Measurements from ENCODE around the gene TTC39B. TPM values are rescaled to one million over a fixed set of nuclear protein-coding genes. Genes with fewer than 3 reads are reported as not detected.

The TTC39B gene
- total and polyA plus RNA-seq, 2 donors (not counting 3 experiments of a cell fraction or from before 2014, with no cell fraction given): 1.0 to 5.4 TPM

GRCh38 chr9:15268782-15269181, 38.2 kb downstream of the TTC39B start:
- H3K4me3 ChIP-seq (replicated peaks in 1 of 3; ENCODE audit: insufficient read depth in 1 of 3, low read depth in 1 of 3, low read length in 3 of 3): no peak overlapping the region
- intact Hi-C loops (cut with micrococcal nuclease) (no loop called here), dilution Hi-C loops (cut with MboI; ENCODE audit: extremely low pct_ligation_motif_present, low sequenced_read_pairs) (no loop called here)
- no peaks in the 10 kb centered on the region for H4K20me1 ChIP-seq (replicated peaks; ENCODE audit: control insufficient read depth, extremely low read depth, insufficient read depth, low read length)
- H3K27me3 ChIP-seq (ENCODE audit: control insufficient read depth in 2 of 2, insufficient read depth in 2 of 2, low read length in 2 of 2): no peaks in the 10 kb centered on the region
- DNase-seq (ENCODE audit: low read depth, low spot score) (no peak), FAIRE-seq (no peak)
- BruUV-seq (replicated peaks): no TSS peak
- H3K4me1 ChIP-seq (ENCODE audit: control insufficient read depth, extremely low read depth, insufficient read depth, low read length): no peaks in the 10 kb centered on the region
- no peaks in the 10 kb centered on the region for H3K36me3 ChIP-seq (ENCODE audit: control insufficient read depth in 2 of 2, extremely low read depth in 1 of 2, insufficient read depth in 2 of 2, low read length in 2 of 2)
- H3K9ac ChIP-seq (replicated peaks; ENCODE audit: extremely low read depth, insufficient read depth, low read length): no peak overlapping the region
- no peak for TF ChIP-seq POLR2AphosphoS5 (IDR thresholded peaks at IDR 0.05; ENCODE audit: insufficient read depth, low read depth, low read length)
- peaks cover 1% of the 10 kb centered on the region for H3K9me1 ChIP-seq (replicated peaks; ENCODE audit: control insufficient read depth, extremely low read depth, insufficient read depth, low read length)
- ChIA-PET CTCF (interaction anchor here (1.2 to 2.7 kb wide), 4 partner anchors 9 to 18 kb away, joined by 3 to 7 read pairs (median 5); no protein-coding TSS in a partner anchor), POLR2A (no interaction called here)
- no peak overlapping the region for H3K4me2 ChIP-seq (ENCODE audit: insufficient read depth, low read length)
- H3K9me3 ChIP-seq (replicated peaks; ENCODE audit: control insufficient read depth, insufficient read depth, low read length): no peaks in the 10 kb centered on the region
- H3K79me2 ChIP-seq (ENCODE audit: control insufficient read depth, insufficient read depth, low read length): no peaks in the 10 kb centered on the region
- H3K27ac ChIP-seq (ENCODE audit: insufficient read depth, low read depth, low read length): no peak overlapping the region
- no peak overlapping the region for H2AFZ ChIP-seq (ENCODE audit: low read depth, low read length)

- intact Hi-C loops (cut with micrococcal nuclease): no loop called here
- Histone ChIP-seq H3K4me3 (replicated peaks in 1 of 3; ENCODE audit: insufficient read depth in 1 of 3, low read depth in 1 of 3, low read length in 3 of 3) (no peak overlapping the region), H4K20me1 (replicated peaks; ENCODE audit: control insufficient read depth, extremely low read depth, insufficient read depth, low read length) (no peaks in the 10 kb centered on the region), H2AFZ (ENCODE audit: low read depth, low read length) (no peak overlapping the region), H3K79me2 (ENCODE audit: control insufficient read depth, insufficient read depth, low read length) (no peaks in the 10 kb centered on the region), H3K4me1 (ENCODE audit: control insufficient read depth, extremely low read depth, insufficient read depth, low read length) (no peaks in the 10 kb centered on the region), H3K36me3 (ENCODE audit: control insufficient read depth in 2 of 2, extremely low read depth in 1 of 2, insufficient read depth in 2 of 2, low read length in 2 of 2) (no peaks in the 10 kb centered on the region), H3K9me3 (replicated peaks; ENCODE audit: control insufficient read depth, insufficient read depth, low read length) (no peaks in the 10 kb centered on the region), H3K27ac (ENCODE audit: insufficient read depth, low read depth, low read length) (no peak overlapping the region), H3K9me1 (replicated peaks; ENCODE audit: control insufficient read depth, extremely low read depth, insufficient read depth, low read length) (no peaks in the 10 kb centered on the region), H3K9ac (replicated peaks; ENCODE audit: extremely low read depth, insufficient read depth, low read length) (no peak overlapping the region), H3K27me3 (ENCODE audit: control insufficient read depth in 2 of 2, insufficient read depth in 2 of 2, low read length in 2 of 2) (no peaks in the 10 kb centered on the region), H3K4me2 (ENCODE audit: insufficient read depth, low read length) (no peak overlapping the region)
- FAIRE-seq (no peak), DNase-seq (ENCODE audit: low read depth, low spot score) (no peak)
- no TSS peak for BruUV-seq (replicated peaks)
- CTCF ChIA-PET: interaction anchor here (1.2 to 2.7 kb wide), 4 partner anchors 9 to 19 kb away, joined by 3 to 7 read pairs (median 5); no protein-coding TSS in a partner anchor
- dilution Hi-C loops (cut with MboI; ENCODE audit: extremely low pct_ligation_motif_present, low sequenced_read_pairs): no loop called here
- no peak for TF ChIP-seq JUN (IDR thresholded peaks at IDR 0.05; ENCODE audit: borderline replicate concordance, insufficient read depth, insufficient read length, low read depth)
- no peak for TF ChIP-seq EZH2 (IDR thresholded peaks at IDR 0.05; ENCODE audit: borderline replicate concordance, low read depth, low read length, severe bottlenecking)
- no peak for TF ChIP-seq POLR2A (IDR thresholded peaks at IDR 0.05; ENCODE audit: low read depth, low read length)
- no peak for TF ChIP-seq FOS (IDR thresholded peaks at IDR 0.05; ENCODE audit: borderline replicate concordance, insufficient read depth, low read length)
- TF ChIP-seq GATA2 (IDR thresholded peaks at IDR 0.05; ENCODE audit: insufficient read depth, insufficient read length, low read depth, low read length): no peak
- TF ChIP-seq CTCF (IDR thresholded peaks at IDR 0.05; ENCODE audit: extremely low read depth in 1 of 2, insufficient read depth in 1 of 2, low read depth in 1 of 2, low read length in 2 of 2): no peak
- TF ChIP-seq MYC (IDR thresholded peaks at IDR 0.05; ENCODE audit: low read depth, low read length): no peak
- no peak for TF ChIP-seq MAX (IDR thresholded peaks at IDR 0.05; ENCODE audit: insufficient read depth, insufficient read length)
- TF ChIP-seq POLR2AphosphoS5 (IDR thresholded peaks at IDR 0.05; ENCODE audit: insufficient read depth, low read depth, low read length): no peak
- POLR2A ChIA-PET: no interaction called here
Observed at GRCh38 chr9:15268317-15268716, 38.7 kb downstream of the TTC39B start.

Measured in endothelial cell of umbilical vein (primary cell).